Neural progenitor cell (in vitro differentiated cells): Measurements from ENCODE around the gene USP1.

ENCODE experiments used
- CTCF ChIP-seq: fragments of 200-600 bp; sonication (generic); IDR thresholded peaks from 2 replicates; pipeline ENCODE4 v1.5.1; 2017; ENCODE audit warnings: antibody characterized with exemption, mild to moderate bottlenecking
- EZH2phosphoT487 ChIP-seq: fragments of 200-600 bp; sonication (generic); IDR thresholded peaks from 2 replicates; pipeline ENCODE4 v1.6.1; 2017; ENCODE audit warnings: antibody characterized with exemption

GRCh38 chr1:62394646-62395045 lies 42.2 kb upstream of the USP1 start:
- TF ChIP-seq EZH2phosphoT487 (no peak), CTCF (no peak)
